Body of pancreas (tissue), 4 donors: Measurements from ENCODE around the gene SPRED2.

Source experiments
- CTCF ChIP-seq, 7 experiments: fragments of 450-650 bp in 4 of 7; fragments of 200-600 bp in 3 of 7; sonication (generic) in 3 of 7; IDR thresholded peaks; one replicate each; pipeline ENCODE4 v1.5.1; 2016 to 2019; ENCODE audit warnings: antibody characterized with exemption in 7 of 7
- POLR2A ChIP-seq, 3 donors: fragments of 450-650 bp; IDR thresholded peaks; one replicate each; pipeline ENCODE4 v1.6.1; 2016; ENCODE audit warnings: antibody characterized with exemption in 3 of 3, mild to moderate bottlenecking in 2 of 3

- TF ChIP-seq POLR2A (IDR thresholded peaks at IDR 0.05) (no peak), CTCF (IDR thresholded peaks at IDR 0.05) (no peak)
These were observed 86.8 kb downstream of the SPRED2 start for GRCh38 chr2:65345631-65346030.
